ENCODE measurements around the gene STPG1.
A peak's percentile ranks its signal among the peaks of the same experiment; 100 is the strongest.
"Not testable (repeated sequence)": the region's sequence is repeated elsewhere in the genome, so short reads cannot be mapped to it uniquely, and the experiment has no call there.

The STPG1 gene

GRCh38 chr1:24413350-24414163, at the start of gene STPG1:
STPG1 (minus strand) TSS chr1:24413782; CDS start chr1:24401388, 12,394 bp downstream.
- Histone ChIP-seq H3K27me3 (peaks cover 0 to 9% of the 10 kb centered on the region in 2 donors), H3K27ac (peak within 1 kb of the TSS; percentile 48 to 53), H3K9me3 (no peaks in the 10 kb centered on the region), H3K4me3 (peak within 1 kb of the TSS; percentile 53 to 60), H3K4me1 (peaks cover 0 to 28% (median 13%) of the 10 kb centered on the region in 4 donors), H3K36me3 (no peaks in the 10 kb centered on the region)
- DNase-seq = peak; percentile 70 to 82
- TF ChIP-seq CTCF (IDR thresholded peaks at IDR 0.05) = no peak
- intact Hi-C loops (cut with DNase I; ENCODE audit: low total_unique reads) = no loop called here

- intact Hi-C loops (cut with DNase I; ENCODE audit: low total_unique reads); H3K4me1 ChIP-seq; H3K27ac ChIP-seq; DNase-seq; H3K9me3 ChIP-seq; H3K27me3 ChIP-seq; H3K4me3 ChIP-seq: not testable (repeated sequence)
- peaks cover 0 to 53% (median 0%) of the 10 kb centered on the region in 3 donors for H3K36me3 ChIP-seq
Measured at GRCh38 chr1:24462128-24462527, 48.5 kb upstream of the STPG1 start.

GRCh38 chr1:24459551-24460266, 46.1 kb upstream of the STPG1 start:
- H3K27ac ChIP-seq = no peak overlapping the region
- peaks cover 0 to 53% (median 9%) of the 10 kb centered on the region in 3 donors for H3K36me3 ChIP-seq
- no peaks in the 10 kb centered on the region for H3K27me3 ChIP-seq
- H3K4me1 ChIP-seq = no peaks in the 10 kb centered on the region
- TF ChIP-seq CTCF (IDR thresholded peaks at IDR 0.05) = no peak
- intact Hi-C loops (cut with DNase I; ENCODE audit: low total_unique reads) = no loop called here
- DNase-seq = no peak
- H3K9me3 ChIP-seq = no peaks in the 10 kb centered on the region
- no peak overlapping the region for H3K4me3 ChIP-seq

GRCh38 chr1:24457866-24458265, 44.3 kb upstream of the STPG1 start:
- H3K27ac ChIP-seq = no peak overlapping the region
- DNase-seq = no peak
- no peak overlapping the region for H3K4me3 ChIP-seq
- no peak for TF ChIP-seq CTCF (IDR thresholded peaks at IDR 0.05)
- H3K27me3 ChIP-seq = no peaks in the 10 kb centered on the region
- peaks cover 0 to 63% (median 9%) of the 10 kb centered on the region in 3 donors for H3K36me3 ChIP-seq
- intact Hi-C loops (cut with DNase I; ENCODE audit: low total_unique reads) = no loop called here
- no peaks in the 10 kb centered on the region for H3K4me1 ChIP-seq
- no peaks in the 10 kb centered on the region for H3K9me3 ChIP-seq

- H3K36me3 ChIP-seq = peaks cover 0 to 70% (median 9%) of the 10 kb centered on the region in 3 donors
Measured at GRCh38 chr1:24455272-24455671, 41.7 kb upstream of the STPG1 start.

More at GRCh38 chr1:24455272-24455671, 41.7 kb upstream of the STPG1 start:
- Histone ChIP-seq H3K9me3 (no peaks in the 10 kb centered on the region), H3K27ac (no peak overlapping the region), H3K4me1 (no peaks in the 10 kb centered on the region), H3K4me3 (no peak overlapping the region), H3K27me3 (no peaks in the 10 kb centered on the region)
- DNase-seq = no peak
- intact Hi-C loops (cut with DNase I; ENCODE audit: low total_unique reads) = no loop called here
- no peak for TF ChIP-seq CTCF (IDR thresholded peaks at IDR 0.05)

All from tibial artery (tissue), 4 donors.